PC-9 (cell line): ENCODE results near the gene GZMM. TPM values are rescaled to one million over a fixed set of nuclear protein-coding genes. Genes with fewer than 3 reads are reported as not detected.

Experiments
- BruUV-seq: library from RNA; stranded (reverse); fragments of 400-500 nt; replicated peaks from 2 replicates; lab custom pipeline; 2021; lab: Mats Ljungman, UMichigan
- CTCF ChIA-PET: fragments of 300-600 bp; sonication (Branson Sonifier 250); formaldehyde crosslinking; loops from one replicate; lab custom pipeline; 2022; ENCODE audit warnings: antibody characterized with exemption; lab: Charles Lee
- POLR2A ChIA-PET: fragments of 300-600 bp; sonication (Branson Sonifier 250); formaldehyde crosslinking; loops from one replicate; lab custom pipeline; 2022; ENCODE audit warnings: antibody characterized with exemption; ENCODE audit not compliant: unreplicated experiment; lab: Charles Lee
- DNase-seq, 2 experiments: peaks; one replicate each; pipeline versions ENCODE4 v3.0.0 to v3.0.0-alpha.2; 2015 to 2022; ENCODE audit warnings: mixed read lengths in 1 of 2
- H2AFZ ChIP-seq: fragments of 200-600 bp; sonication (generic); 2 replicates; pipeline ENCODE4 v1.8.1; 2017; ENCODE audit warnings: antibody characterized with exemption
- H3F3A ChIP-seq: fragments of 200-600 bp; sonication (generic); 2 replicates; pipeline ENCODE4 v1.8.1; 2017; ENCODE audit warnings: antibody characterized with exemption, mild to moderate bottlenecking, low read depth; ENCODE audit not compliant: insufficient read depth
- H3K27ac ChIP-seq: fragments of 200-600 bp; sonication (generic); 2 replicates; pipeline ENCODE4 v1.6.1; 2016; ENCODE audit warnings: mixed run types
- H3K27me3 ChIP-seq: fragments of 200-600 bp; sonication (generic); 2 replicates; pipeline ENCODE4 v1.6.1; 2016; ENCODE audit warnings: low read depth, mixed run types; ENCODE audit not compliant: insufficient read depth
- H3K36me3 ChIP-seq: fragments of 200-600 bp; sonication (generic); 2 replicates; pipeline ENCODE4 v1.6.1; 2016; ENCODE audit warnings: low read depth, mixed run types
- H3K4me1 ChIP-seq: fragments of 200-600 bp; sonication (generic); replicated peaks from 2 replicates; pipeline ENCODE4 v1.6.1; 2016; ENCODE audit warnings: mixed run types; ENCODE audit not compliant: insufficient read depth
- H3K4me2 ChIP-seq: fragments of 200-600 bp; sonication (generic); 2 replicates; pipeline ENCODE4 v1.6.1; 2017; ENCODE audit warnings: mixed run types
- H3K4me3 ChIP-seq: fragments of 200-600 bp; sonication (generic); 2 replicates; pipeline ENCODE4 v1.6.1; 2016; ENCODE audit warnings: mixed run types
- H3K79me2 ChIP-seq: fragments of 200-600 bp; sonication (generic); 2 replicates; pipeline ENCODE4 v1.6.1; 2017; ENCODE audit warnings: low read depth, mixed run types
- H3K9me2 ChIP-seq: fragments of 200-600 bp; sonication (generic); 2 replicates; pipeline ENCODE4 v1.8.1; 2017; ENCODE audit warnings: mild to moderate bottlenecking; ENCODE audit not compliant: insufficient read depth
- H3K9me3 ChIP-seq: fragments of 200-600 bp; sonication (generic); 2 replicates; pipeline ENCODE4 v1.8.1; 2016; ENCODE audit warnings: low read depth; ENCODE audit not compliant: insufficient read depth
- H4K20me1 ChIP-seq: fragments of 200-600 bp; sonication (generic); 2 replicates; pipeline ENCODE4 v1.8.1; 2017; ENCODE audit not compliant: insufficient read depth
- CTCF ChIP-seq: fragments of 200-600 bp; sonication (generic); conservative IDR thresholded peaks from 2 replicates; pipeline ENCODE4 v1.6.1; 2017; ENCODE audit warnings: mixed run types, antibody characterized with exemption, mild to moderate bottlenecking, moderate library complexity
- EZH2 ChIP-seq: fragments of 200-600 bp; sonication (generic); IDR thresholded peaks from 2 replicates; pipeline ENCODE4 v1.8.0; 2017; ENCODE audit warnings: antibody characterized with exemption, low read depth
- intact Hi-C: fragments of 100-400 bp; cut with micrococcal nuclease; formaldehyde crosslinking; loops from one replicate; pipeline ENCODE4 v1.10.0; 2022; ENCODE audit not compliant: unreplicated experiment
- total RNA-seq: library from RNA; stranded (reverse); gene quantifications from 2 replicates; pipeline ENCODE4 v1.2.3, GENCODE V29; 2021

GZMM gene
- total RNA-seq, 1 experiment from 2014 or later: 0.39 TPM

- Histone ChIP-seq H3K9me2 (no peaks in the 10 kb centered on the region), H4K20me1 (peaks cover 42% of the 10 kb centered on the region), H3K4me2 (peak overlapping the region; percentile 63), H3F3A (peaks cover 19% of the 10 kb centered on the region; the same call in 1 of the 2 replicates), H3K9me3 (no peaks in the 10 kb centered on the region), H3K79me2 (peaks cover 36% of the 10 kb centered on the region), H2AFZ (no peak overlapping the region), H3K27ac (no peak overlapping the region), H3K4me1 (peaks cover 33% of the 10 kb centered on the region), H3K27me3 (no peaks in the 10 kb centered on the region), H3K36me3 (peaks cover 10% of the 10 kb centered on the region; the same call in 1 of the 2 replicates), H3K4me3 (no peak overlapping the region)
- intact Hi-C loops: no loop called here
- no TSS peak for BruUV-seq
- ChIA-PET POLR2A (interaction anchor here (0.6 kb wide), 1 partner anchor 140 kb away, joined by 8 read pairs; no protein-coding TSS in a partner anchor), CTCF (no interaction called here)
- TF ChIP-seq CTCF (no peak), EZH2 (no peak)
- DNase-seq: no peak
These were observed 7.6 kb upstream of the GZMM start for GRCh38 chr19:536031-536880.

- no peak overlapping the region for H3K4me2 ChIP-seq
- H3K9me3 ChIP-seq: no peaks in the 10 kb centered on the region
- H3K27me3 ChIP-seq: no peaks in the 10 kb centered on the region
- no peak overlapping the region for H3K4me3 ChIP-seq
- no peaks in the 10 kb centered on the region for H3K9me2 ChIP-seq
- peaks cover 34% of the 10 kb centered on the region for H3K79me2 ChIP-seq
- peaks cover 10% of the 10 kb centered on the region; the same call in 1 of the 2 replicates for H3K36me3 ChIP-seq
- no peak overlapping the region for H2AFZ ChIP-seq
- H3K27ac ChIP-seq: no peak overlapping the region
- CTCF ChIA-PET: no interaction called here
- no peak for DNase-seq
- intact Hi-C loops: no loop called here
- BruUV-seq: no TSS peak
- peaks cover 42% of the 10 kb centered on the region for H4K20me1 ChIP-seq
- TF ChIP-seq EZH2: no peak
- no peak for TF ChIP-seq CTCF
- H3F3A ChIP-seq: peaks cover 19% of the 10 kb centered on the region; the same call in 1 of the 2 replicates
- POLR2A ChIA-PET: no interaction called here
- peaks cover 33% of the 10 kb centered on the region for H3K4me1 ChIP-seq
These were observed 6.9 kb upstream of the GZMM start for GRCh38 chr19:536881-537404.

GRCh38 chr19:538641-539428 is 5.0 kb upstream of the GZMM start:
- Histone ChIP-seq H3K4me1 (peaks cover 23% of the 10 kb centered on the region), H2AFZ (no peak overlapping the region), H3K79me2 (peaks cover 15% of the 10 kb centered on the region), H3K27ac (no peak overlapping the region), H4K20me1 (peaks cover 33% of the 10 kb centered on the region), H3K36me3 (peaks cover 10% of the 10 kb centered on the region; the same call in 1 of the 2 replicates), H3K9me3 (no peaks in the 10 kb centered on the region), H3K27me3 (no peaks in the 10 kb centered on the region), H3K4me3 (no peak overlapping the region), H3K4me2 (no peak overlapping the region), H3F3A (peaks cover 14% of the 10 kb centered on the region), H3K9me2 (no peaks in the 10 kb centered on the region)
- no peak for DNase-seq
- ChIA-PET CTCF (interaction anchor here (0.6 kb wide), 1 partner anchor 28 kb away, joined by 7 read pairs; no protein-coding TSS in a partner anchor), POLR2A (no interaction called here)
- BruUV-seq: no TSS peak
- TF ChIP-seq CTCF (no peak), EZH2 (no peak)
- intact Hi-C loops: no loop called here
